GM19238 (cell line): Measurements from ENCODE around the gene SGPP2.

ENCODE experiments used
- DNase-seq: peaks from one replicate; pipeline ENCODE4 v3.0.0; 2011; ENCODE audit warnings: low spot score; ENCODE audit not compliant: insufficient read length

Gene SGPP2

DNA sequence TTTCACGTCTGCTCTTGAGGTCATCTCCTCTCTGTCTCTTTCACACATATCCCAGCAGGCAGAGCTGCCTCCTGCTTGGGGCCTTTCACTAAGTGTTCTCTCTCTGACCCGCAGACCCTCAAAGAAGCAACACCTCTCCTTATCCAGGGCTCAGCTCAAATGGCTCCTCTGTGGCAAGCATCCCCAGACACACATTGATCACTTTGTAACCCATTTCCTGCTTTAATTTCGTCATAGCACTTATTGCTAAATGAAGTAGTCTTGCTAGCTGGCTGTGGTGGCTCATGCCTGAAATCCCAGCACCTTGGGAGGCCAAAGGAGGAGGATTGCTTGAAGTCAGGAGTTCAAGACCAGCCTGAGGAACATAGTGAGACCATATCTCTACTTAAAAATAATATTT lies 41.4 kb downstream of the SGPP2 start:
- no peak for DNase-seq

DNA sequence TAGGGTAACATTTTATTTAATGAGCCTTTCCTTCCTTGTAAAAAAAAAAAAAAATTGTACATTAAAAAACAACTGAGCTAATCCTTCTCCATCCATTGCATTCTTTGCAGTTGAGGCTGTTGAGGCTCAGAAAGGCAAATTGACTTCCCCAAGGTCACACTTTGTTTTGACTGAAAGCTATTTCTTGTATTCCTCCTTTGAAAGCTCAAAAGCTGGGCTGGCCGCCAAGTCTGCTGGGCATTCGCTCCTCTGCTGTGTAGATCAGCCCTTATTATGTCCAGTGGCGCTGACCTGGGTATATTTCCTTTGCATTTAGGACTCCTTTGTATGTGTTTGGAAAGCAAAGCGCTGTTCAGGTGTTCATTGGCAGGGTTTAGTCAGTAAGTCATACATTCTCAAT lies 44.0 kb downstream of the SGPP2 start:
- DNase-seq = no peak

DNA sequence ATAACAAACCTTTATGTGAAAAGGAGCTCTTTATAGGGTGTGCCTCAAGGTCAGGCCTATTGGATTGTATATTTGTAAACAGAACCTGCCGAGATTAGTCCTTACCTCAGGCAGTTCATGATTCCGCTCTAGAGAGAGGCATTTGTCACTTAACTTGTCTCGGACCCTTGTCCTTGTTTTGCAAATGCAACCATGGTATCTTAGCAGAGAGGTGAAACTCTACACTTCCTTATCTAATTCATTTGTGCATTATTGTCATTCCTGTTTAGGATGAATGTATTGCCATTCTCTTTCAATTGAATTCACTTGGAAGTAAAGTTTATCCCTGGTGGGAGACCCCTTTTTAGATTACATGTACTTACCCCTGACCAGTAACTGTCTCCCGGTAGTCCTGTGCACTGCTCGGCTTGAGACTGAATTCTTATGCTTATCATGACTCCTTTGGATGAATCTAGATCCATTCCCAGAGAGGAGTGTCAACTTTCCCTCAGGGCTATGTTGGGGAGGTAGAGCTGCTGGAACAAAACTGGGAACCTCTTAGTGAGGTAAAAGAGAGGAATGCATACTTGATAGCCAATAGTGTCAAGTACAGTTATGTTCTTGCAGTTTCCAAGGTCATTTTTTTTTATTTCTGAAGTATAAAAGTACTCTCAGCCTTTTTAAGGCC lies 46.6 kb downstream of the SGPP2 start:
- DNase-seq = no peak

DNA sequence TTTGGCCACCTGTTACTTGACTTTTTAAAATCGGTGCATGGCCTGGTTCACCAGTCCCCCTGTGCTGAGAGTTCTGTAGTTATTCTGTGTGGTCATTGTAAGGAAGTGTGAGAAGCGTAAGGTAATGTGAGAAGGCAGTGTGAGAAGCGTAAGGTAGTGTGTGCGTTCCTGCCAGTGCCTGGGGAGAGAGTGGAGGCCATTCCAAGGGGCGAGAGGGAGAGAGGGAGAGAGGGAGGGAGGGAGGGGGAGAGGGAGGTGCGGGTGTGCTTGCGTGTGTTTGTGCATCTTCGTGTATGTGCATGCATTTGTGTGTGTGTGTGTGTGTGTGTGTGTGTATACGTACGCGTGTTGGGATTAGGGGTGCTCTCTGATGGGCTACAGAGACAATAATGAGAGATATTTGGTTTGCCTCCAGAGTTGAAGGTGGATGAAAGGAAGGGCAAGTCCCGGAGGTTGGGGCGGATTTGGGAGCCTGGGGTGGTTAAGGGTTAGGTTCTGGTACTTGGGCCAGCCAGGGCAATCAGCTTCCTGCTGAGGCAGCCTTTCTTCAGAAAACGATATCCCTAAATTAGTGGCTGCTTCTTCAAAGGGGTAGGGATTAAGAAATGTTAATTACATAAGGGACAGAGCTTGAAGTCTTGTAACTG lies 53.7 kb downstream of the SGPP2 start:
- DNase-seq = no peak

- no peak for DNase-seq
Observed at GRCh38 chr2:222479859-222480258, 55.5 kb downstream of the SGPP2 start.

- DNase-seq = no peak
Observed at GRCh38 chr2:222480497-222480896, 56.2 kb downstream of the SGPP2 start.

DNA sequence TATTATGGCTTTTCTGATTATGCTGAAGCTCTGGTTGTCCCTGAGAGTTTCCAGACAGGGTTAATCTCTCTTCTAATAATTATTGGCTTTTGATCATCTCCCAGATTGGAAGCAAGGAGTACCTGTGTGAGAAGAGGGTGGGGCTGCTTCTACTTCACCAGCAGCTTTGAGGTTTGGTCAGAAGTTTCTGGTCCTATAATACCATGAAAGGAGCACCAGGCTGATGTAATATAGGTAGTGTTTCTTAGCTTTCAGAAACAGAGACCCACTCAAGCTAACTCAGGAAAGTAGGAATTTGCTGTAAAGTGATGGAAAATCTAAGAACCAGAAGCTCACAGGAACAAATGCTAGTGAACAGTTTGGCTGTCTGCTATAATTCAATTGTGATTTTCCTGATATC lies 57.6 kb downstream of the SGPP2 start:
- DNase-seq = no peak

DNA sequence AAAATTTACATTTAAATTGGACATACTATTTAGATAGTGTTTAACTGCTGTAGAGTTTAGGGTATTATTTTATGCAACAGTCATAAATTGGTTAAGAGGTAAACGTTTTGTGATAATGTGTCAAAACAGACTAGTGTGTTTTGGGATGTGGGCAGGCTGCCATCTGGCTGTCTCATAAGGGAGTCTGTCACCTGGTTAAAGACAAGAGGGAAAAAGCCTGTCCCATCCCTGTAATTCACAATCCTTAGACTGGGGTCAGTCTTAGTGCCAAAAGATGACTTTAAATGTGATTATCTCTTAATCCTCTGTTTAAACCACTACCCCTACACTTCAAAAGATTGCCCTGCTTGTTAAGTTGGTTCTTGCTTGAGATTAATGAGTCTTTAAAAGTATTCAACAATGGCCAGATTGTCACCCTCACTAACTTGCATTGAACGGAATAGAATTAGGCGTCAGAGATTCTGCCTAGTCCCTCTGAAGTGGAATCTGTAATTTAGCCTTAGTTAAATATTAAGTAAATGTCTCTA lies 59.2 kb downstream of the SGPP2 start:
- DNase-seq = no peak

- DNase-seq = no peak
Observed at GRCh38 chr2:222485367-222486211, 61.2 kb downstream of the SGPP2 start.

DNA sequence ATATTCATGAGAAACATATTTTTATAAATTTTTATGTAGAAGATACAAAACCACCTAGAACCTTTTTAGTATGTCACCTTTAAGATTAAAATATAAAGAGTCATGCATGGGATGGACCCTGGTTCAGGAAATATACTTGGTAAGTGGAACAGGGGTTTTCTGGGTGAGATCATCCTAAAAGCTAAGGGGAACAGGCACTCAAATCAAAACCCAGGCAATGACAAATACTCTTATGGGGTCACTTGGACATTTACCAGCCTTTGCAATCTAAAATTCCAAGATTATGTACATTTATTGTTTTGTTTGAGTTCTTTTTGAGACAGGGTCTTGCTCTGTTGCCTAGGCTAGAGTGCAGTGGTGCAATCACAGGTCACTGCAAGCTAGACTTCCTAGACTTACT lies 65.8 kb downstream of the SGPP2 start:
- no peak for DNase-seq

- no peak for DNase-seq
Observed at GRCh38 chr2:222492683-222493082, 68.3 kb downstream of the SGPP2 start.

DNA sequence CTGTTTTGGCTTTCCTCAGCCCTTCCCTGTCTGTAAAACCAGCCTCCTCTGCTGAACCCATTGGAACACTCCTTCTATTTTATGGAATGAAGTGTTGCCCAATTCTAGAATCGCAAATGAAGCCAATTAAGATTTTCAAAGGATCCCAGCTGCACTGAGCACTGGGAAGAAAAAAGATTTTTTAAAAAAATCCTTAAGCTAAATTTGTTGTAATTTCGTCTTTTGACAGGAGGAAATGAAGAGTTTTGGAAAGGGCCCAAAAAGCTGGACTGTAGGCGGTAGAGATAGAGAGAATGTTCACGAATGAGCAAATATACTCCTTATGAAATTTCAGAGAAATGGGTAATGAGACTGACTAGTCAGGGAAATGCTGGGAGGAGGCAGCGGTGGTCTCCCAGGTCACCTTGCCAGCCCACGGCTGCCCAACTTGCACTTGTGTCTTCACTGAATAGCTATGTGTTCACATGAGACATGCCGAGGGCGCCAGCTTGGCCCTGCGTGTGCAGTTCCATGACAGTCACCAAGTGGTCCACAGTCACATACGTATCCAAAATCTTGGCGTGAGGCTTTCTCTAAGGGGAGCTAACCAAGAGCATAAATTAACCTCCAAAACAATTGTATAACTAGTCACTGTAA lies 69.9 kb downstream of the SGPP2 start:
- no peak for DNase-seq

DNA sequence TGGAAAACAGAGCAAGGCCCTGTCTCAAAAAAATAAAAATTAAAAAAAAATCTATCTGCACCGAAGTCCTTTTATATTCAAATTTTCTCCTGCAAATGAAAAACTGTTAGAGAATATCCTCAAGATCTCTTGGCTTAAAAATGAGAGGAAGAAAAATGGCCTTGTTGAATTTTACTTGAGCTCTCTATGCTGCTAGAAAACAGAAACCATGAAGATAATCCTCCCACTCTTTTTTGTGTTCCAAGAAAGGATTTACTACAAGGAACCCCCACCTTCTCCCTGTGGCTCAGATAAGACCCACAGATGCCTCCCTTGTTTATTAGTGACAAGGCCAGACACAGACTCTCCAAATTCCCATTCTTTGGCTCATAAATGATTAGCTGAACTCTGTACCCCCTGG lies 71.0 kb downstream of the SGPP2 start:
- DNase-seq = no peak

GRCh38 chr2:222499226-222499625 lies 74.9 kb downstream of the SGPP2 start:
- no peak for DNase-seq

GRCh38 chr2:222504191-222504590 lies 79.8 kb downstream of the SGPP2 start:
- no peak for DNase-seq

GRCh38 chr2:222504719-222505118 lies 80.4 kb downstream of the SGPP2 start:
- DNase-seq = peak; percentile 26

GRCh38 chr2:222506230-222506935 lies 82.0 kb downstream of the SGPP2 start:
- no peak for DNase-seq

GRCh38 chr2:222514901-222515300 lies 90.6 kb downstream of the SGPP2 start:
- DNase-seq = no peak

GRCh38 chr2:222518570-222519381 lies 94.4 kb downstream of the SGPP2 start:
- DNase-seq = no peak

- no peak for DNase-seq
Observed at GRCh38 chr2:222521099-222521498, 96.8 kb downstream of the SGPP2 start.
